Measurements from ENCODE around the gene RER1.
"Not testable (repeated sequence)": the region's sequence is repeated elsewhere in the genome, so short reads cannot be mapped to it uniquely, and the experiment has no call there.

The RER1 gene

GRCh38 chr1:2427976-2428375 is 36.3 kb downstream of the RER1 start:
- no peak for DNase-seq (ENCODE audit: low read depth)

GRCh38 chr1:2428490-2428889 is 36.8 kb downstream of the RER1 start:
- DNase-seq (ENCODE audit: low read depth): no peak

- DNase-seq (ENCODE audit: low read depth): no peak
Observed at GRCh38 chr1:2429780-2430591, 38.3 kb downstream of the RER1 start.

- no peak for DNase-seq (ENCODE audit: low read depth)
Observed at GRCh38 chr1:2430592-2430973, 38.9 kb downstream of the RER1 start.

GRCh38 chr1:2431103-2431502 is 39.5 kb downstream of the RER1 start:
- no peak for DNase-seq (ENCODE audit: low read depth)

GRCh38 chr1:2431518-2431917 is 39.9 kb downstream of the RER1 start:
- DNase-seq (ENCODE audit: low read depth): no peak

- DNase-seq (ENCODE audit: low read depth): no peak
Observed at GRCh38 chr1:2432441-2432844, 40.8 kb downstream of the RER1 start.

- DNase-seq (ENCODE audit: low read depth): no peak
Observed at GRCh38 chr1:2433196-2433595, 41.6 kb downstream of the RER1 start.

GRCh38 chr1:2433936-2434655 is 42.5 kb downstream of the RER1 start:
- no peak for DNase-seq (ENCODE audit: low read depth)

GRCh38 chr1:2435091-2435490 is 43.5 kb downstream of the RER1 start:
- no peak for DNase-seq (ENCODE audit: low read depth)

- DNase-seq (ENCODE audit: low read depth): no peak
Observed at GRCh38 chr1:2435746-2436355, 44.2 kb downstream of the RER1 start.

GRCh38 chr1:2436876-2437275 is 45.2 kb downstream of the RER1 start:
- no peak for DNase-seq (ENCODE audit: low read depth)

- DNase-seq (ENCODE audit: low read depth): no peak
Observed at GRCh38 chr1:2437617-2438016, 46.0 kb downstream of the RER1 start.

GRCh38 chr1:2438038-2438437 is 46.4 kb downstream of the RER1 start:
- DNase-seq (ENCODE audit: low read depth): no peak

- DNase-seq (ENCODE audit: low read depth): no peak
Observed at GRCh38 chr1:2438641-2439040, 47.0 kb downstream of the RER1 start.

- no peak for DNase-seq (ENCODE audit: low read depth)
Observed at GRCh38 chr1:2439369-2439768, 47.7 kb downstream of the RER1 start.

- DNase-seq (ENCODE audit: low read depth): not testable (repeated sequence)
Observed at GRCh38 chr1:2440346-2440745, 48.7 kb downstream of the RER1 start.

- DNase-seq (ENCODE audit: low read depth): no peak
Observed at GRCh38 chr1:2441746-2442145, 50.1 kb downstream of the RER1 start.

GRCh38 chr1:2442661-2443060 is 51.0 kb downstream of the RER1 start:
- no peak for DNase-seq (ENCODE audit: low read depth)

- no peak for DNase-seq (ENCODE audit: low read depth)
Observed at GRCh38 chr1:2443277-2444137, 51.9 kb downstream of the RER1 start.

- DNase-seq (ENCODE audit: low read depth): no peak
Observed at GRCh38 chr1:2444138-2444591, 52.5 kb downstream of the RER1 start.

- DNase-seq (ENCODE audit: low read depth): no peak
Observed at GRCh38 chr1:2445162-2445822, 53.7 kb downstream of the RER1 start.

Measured in activated T-cell treated with anti-CD3 and anti-CD28 coated beads for 24 hours (primary cell).